ENCODE measurements around the gene SNCAIP.

- no peak for TF ChIP-seq EZH2 (IDR thresholded peaks at IDR 0.05; ENCODE audit: low read length, missing control alignments)
- TF ChIP-seq CTCF (conservative IDR thresholded peaks at IDR 0.05 in 1 of 2, IDR thresholded peaks at IDR 0.05 in 1 of 2; ENCODE audit: low read depth in 1 of 2, low read length in 2 of 2) = no peak
Measured at GRCh38 chr5:122291000-122291901, 20.8 kb upstream of the SNCAIP start.

All from fibroblast of lung (primary cell).